ENCODE measurements around the gene KIAA0930.

- no peak for TF ChIP-seq POLR2A (IDR thresholded peaks at IDR 0.05; ENCODE audit: low read length)
- no peak for TF ChIP-seq GATA1 (IDR thresholded peaks at IDR 0.05; ENCODE audit: low read depth, low read length)
Observed at GRCh38 chr22:45210991-45211390, 29.7 kb downstream of the KIAA0930 start.

Data from erythroblast (primary cell).